ENCODE data around the gene RAB35. TPM values are rescaled to one million over a fixed set of nuclear protein-coding genes. Genes with fewer than 3 reads are reported as not detected.

The RAB35 gene
- total and polyA plus RNA-seq, 4 donors: 22.1 to 51.8 (median 37.1) TPM

GRCh38 chr12:120125792-120126634 lies 9.5 kb upstream of the RAB35 start:
- TF ChIP-seq CTCF (IDR thresholded peaks at IDR 0.05; ENCODE audit: control extremely low read depth, extremely low read depth): no peak
- Histone ChIP-seq H3K9me3 (ENCODE audit: control insufficient read depth in 4 of 4, insufficient read depth in 3 of 4, low read length in 3 of 4) (no peaks in the 10 kb centered on the region), H3K4me3 (no peak overlapping the region), H3K27me3 (ENCODE audit: control insufficient read depth in 3 of 3, insufficient read depth in 3 of 3, low read length in 2 of 3) (no peaks in the 10 kb centered on the region), H3K36me3 (ENCODE audit: control insufficient read depth in 4 of 4, insufficient read depth in 4 of 4, low read length in 4 of 4) (peaks cover 12 to 40% (median 18%) of the 10 kb centered on the region in 4 donors), H3K4me1 (ENCODE audit: control insufficient read depth in 5 of 5, insufficient read depth in 5 of 5, low read length in 5 of 5) (peaks cover 0 to 7% (median 0%) of the 10 kb centered on the region in 5 donors), H3K9ac (ENCODE audit: insufficient read depth in 1 of 2, low read length in 2 of 2) (no peak overlapping the region), H3K27ac (ENCODE audit: low read depth in 1 of 2, low read length in 1 of 2) (peak overlapping the region in 1 of 2 donors; percentile 65)
- DNase-seq (no peak), ATAC-seq (ENCODE audit: insufficient read depth, low FRiP score) (no peak)
- 86 to 88% methylated on average over 6 of the region's 6 CpGs for whole genome bisulfite sequencing, 2 donors

GRCh38 chr12:120125029-120125428 lies 8.5 kb upstream of the RAB35 start:
- no peak overlapping the region for H3K9ac ChIP-seq (ENCODE audit: insufficient read depth in 1 of 2, low read length in 2 of 2)
- no peak overlapping the region for H3K4me3 ChIP-seq
- no peaks in the 10 kb centered on the region for H3K27me3 ChIP-seq (ENCODE audit: control insufficient read depth in 3 of 3, insufficient read depth in 3 of 3, low read length in 2 of 3)
- H3K36me3 ChIP-seq (ENCODE audit: control insufficient read depth in 4 of 4, insufficient read depth in 4 of 4, low read length in 4 of 4): peaks cover 6 to 32% (median 10%) of the 10 kb centered on the region in 4 donors
- TF ChIP-seq CTCF (IDR thresholded peaks at IDR 0.05; ENCODE audit: control extremely low read depth, extremely low read depth): no peak
- no peaks in the 10 kb centered on the region for H3K9me3 ChIP-seq (ENCODE audit: control insufficient read depth in 4 of 4, insufficient read depth in 3 of 4, low read length in 3 of 4)
- ATAC-seq (ENCODE audit: insufficient read depth, low FRiP score): no peak
- H3K4me1 ChIP-seq (ENCODE audit: control insufficient read depth in 5 of 5, insufficient read depth in 5 of 5, low read length in 5 of 5): peaks cover 0 to 8% (median 0%) of the 10 kb centered on the region in 5 donors
- WGBS, 2 donors: 94 to 95% methylated on average over 4 of the region's 4 CpGs
- no peak overlapping the region for H3K27ac ChIP-seq (ENCODE audit: low read depth in 1 of 2, low read length in 1 of 2)
- DNase-seq: no peak

GRCh38 chr12:120121766-120122293 lies 5.3 kb upstream of the RAB35 start:
- Histone ChIP-seq H3K4me1 (ENCODE audit: control insufficient read depth in 5 of 5, insufficient read depth in 5 of 5, low read length in 5 of 5) (peaks cover 0 to 13% (median 10%) of the 10 kb centered on the region in 5 donors), H3K27me3 (ENCODE audit: control insufficient read depth in 3 of 3, insufficient read depth in 3 of 3, low read length in 2 of 3) (no peaks in the 10 kb centered on the region), H3K9me3 (ENCODE audit: control insufficient read depth in 4 of 4, insufficient read depth in 3 of 4, low read length in 3 of 4) (no peaks in the 10 kb centered on the region), H3K27ac (ENCODE audit: low read depth in 1 of 2, low read length in 1 of 2) (no peak overlapping the region), H3K9ac (ENCODE audit: insufficient read depth in 1 of 2, low read length in 2 of 2) (no peak overlapping the region), H3K4me3 (no peak overlapping the region), H3K36me3 (ENCODE audit: control insufficient read depth in 4 of 4, insufficient read depth in 4 of 4, low read length in 4 of 4) (peaks cover 0 to 4% (median 0%) of the 10 kb centered on the region in 4 donors)
- no peak for DNase-seq
- no peak for TF ChIP-seq CTCF (IDR thresholded peaks at IDR 0.05; ENCODE audit: control extremely low read depth, extremely low read depth)
- 68 to 83% methylated on average over 4 of the region's 4 CpGs for WGBS, 2 donors
- ATAC-seq (ENCODE audit: insufficient read depth, low FRiP score): no peak

All from lung (tissue), 12 donors.